Esophagus (tissue), 2 donors: ENCODE measurements around the gene NMUR1. TPM values are rescaled to one million over a fixed set of nuclear protein-coding genes. Genes with fewer than 3 reads are reported as not detected.

Experiments used
- H3K27ac ChIP-seq, 2 donors: one replicate each; pipeline ENCODE4 v1.5.1; 2013; ENCODE audit warnings: low read depth in 2 of 2, mild to moderate bottlenecking in 2 of 2, inconsistent platforms in 1 of 2, low read length in 1 of 2, moderate library complexity in 1 of 2
- H3K27me3 ChIP-seq, 2 donors: one replicate each; pipeline ENCODE4 v1.6.1; 2013; ENCODE audit warnings: low read length in 2 of 2, control low read depth in 1 of 2, mild to moderate bottlenecking in 1 of 2; ENCODE audit not compliant: insufficient read depth in 2 of 2, control insufficient read depth in 1 of 2
- H3K36me3 ChIP-seq, 2 donors: one replicate each; pipeline ENCODE4 v1.6.1; 2013; ENCODE audit warnings: low read length in 1 of 2; ENCODE audit not compliant: control insufficient read depth in 2 of 2, insufficient read depth in 2 of 2
- H3K4me1 ChIP-seq, 2 donors: one replicate each; pipeline ENCODE4 v1.6.1; 2013; ENCODE audit warnings: low read length in 1 of 2; ENCODE audit not compliant: control insufficient read depth in 2 of 2, insufficient read depth in 2 of 2
- H3K4me3 ChIP-seq, 2 donors: one replicate each; pipeline ENCODE4 v1.5.1; 2013; ENCODE audit warnings: low read length in 2 of 2, mild to moderate bottlenecking in 2 of 2, low read depth in 1 of 2, moderate library complexity in 1 of 2
- H3K9me3 ChIP-seq, 2 donors: one replicate each; pipeline ENCODE4 v1.6.1; 2013; ENCODE audit warnings: mild to moderate bottlenecking in 2 of 2, low read depth in 1 of 2, low read length in 1 of 2, moderate library complexity in 1 of 2; ENCODE audit not compliant: control insufficient read depth in 2 of 2, insufficient read depth in 1 of 2
- WGBS, 2 donors: extraction: QIAGEN DNeasy Blood & Tissue Kit; methylation state at CpG; one replicate each; pipeline ENCODE4 v1.1.7; 2013; 5-methylcytosine and 5-hydroxymethylcytosine counted together
- polyA plus RNA-seq, 2 donors: library from polyadenylated mRNA; stranded (reverse); fragments of 200-250 nt; gene quantifications; one replicate each; pipeline ENCODE4 v1.2.3, GENCODE V29; 2013
- donor health status: healthy with polysubstance abuse.
- donor health status: Bipolar disorder and iron deficiency.

The NMUR1 gene
- polyA plus RNA-seq, 2 donors = 0.33 to 0.47 TPM

DNA sequence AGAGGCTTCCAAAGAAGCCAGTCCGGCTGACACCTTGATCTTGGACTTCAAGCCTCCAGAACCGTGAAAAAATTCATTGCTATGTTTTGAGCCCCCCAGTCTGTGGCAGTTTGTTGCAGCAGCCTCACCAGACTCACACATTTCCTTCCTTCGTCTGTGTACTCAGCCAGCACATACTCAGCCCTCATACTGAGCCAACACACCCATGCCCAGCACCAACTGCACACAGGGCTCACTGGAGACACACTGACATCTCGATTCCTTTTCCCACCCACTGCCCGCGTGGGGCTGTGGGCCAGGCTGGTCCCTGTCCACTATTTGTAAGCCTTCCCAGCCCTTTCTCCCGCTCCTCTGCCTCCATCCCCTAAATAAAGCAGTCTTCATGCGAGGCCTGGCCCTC lies 24.1 kb upstream of the NMUR1 start:
- H3K36me3 ChIP-seq = no peaks in the 10 kb centered on the region
- H3K9me3 ChIP-seq = no peaks in the 10 kb centered on the region
- H3K27me3 ChIP-seq = no peaks in the 10 kb centered on the region
- peak overlapping the region; percentile 65 to 66 for H3K27ac ChIP-seq
- H3K4me1 ChIP-seq = peaks cover 0 to 2% of the 10 kb centered on the region in 2 donors
- H3K4me3 ChIP-seq = no peak overlapping the region
- WGBS, 2 donors = 60 to 63% methylated on average over 8 of the region's 8 CpGs

DNA sequence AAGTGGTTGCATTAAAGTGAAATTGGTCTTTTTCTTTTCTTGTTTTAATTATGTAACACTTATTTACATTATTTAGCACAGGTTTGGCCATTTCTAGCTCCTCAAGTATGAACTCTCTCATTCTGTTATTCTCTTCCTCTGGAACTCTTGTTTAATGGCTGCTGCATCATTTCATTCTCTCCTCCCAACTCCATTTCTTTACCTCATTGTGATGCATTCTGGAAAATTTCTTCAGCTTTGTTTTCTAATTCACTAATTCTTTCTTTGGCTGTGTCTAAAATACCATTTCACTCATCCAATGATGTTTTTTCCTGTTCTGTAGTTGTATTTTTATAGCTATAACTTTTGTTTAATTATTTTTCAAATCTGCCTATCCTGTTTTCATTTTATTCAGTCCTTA lies 22.5 kb upstream of the NMUR1 start:
- Histone ChIP-seq H3K9me3 (no peaks in the 10 kb centered on the region), H3K36me3 (no peaks in the 10 kb centered on the region), H3K27me3 (no peaks in the 10 kb centered on the region), H3K4me3 (no peak overlapping the region), H3K4me1 (peaks cover 0 to 2% of the 10 kb centered on the region in 2 donors), H3K27ac (no peak overlapping the region)

- 85 to 86% methylated on average over 13 of the region's 13 CpGs for WGBS, 2 donors
These were observed 19.4 kb upstream of the NMUR1 start for GRCh38 chr2:231549446-231550239.

DNA sequence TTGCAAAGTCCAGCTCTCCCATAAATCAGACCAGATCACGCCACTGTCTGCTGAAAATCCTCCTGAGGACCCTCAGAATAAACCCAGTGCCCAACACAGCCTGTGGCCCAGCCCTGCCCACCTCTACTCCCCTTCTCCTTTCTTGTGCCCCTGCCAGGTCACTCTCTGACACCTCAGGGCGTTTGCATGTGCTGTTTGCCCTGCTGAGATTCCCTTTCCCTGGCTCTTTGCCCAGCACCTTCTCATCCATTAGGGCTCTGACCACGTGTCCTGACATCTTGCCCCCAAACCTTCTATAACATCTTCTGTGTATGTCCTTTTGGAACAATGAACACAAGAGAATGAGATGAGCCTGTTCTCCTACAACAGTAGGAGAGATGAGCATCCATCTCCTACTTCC lies 18.5 kb upstream of the NMUR1 start:
- Histone ChIP-seq H3K27me3 (no peaks in the 10 kb centered on the region), H3K27ac (no peak overlapping the region), H3K9me3 (no peaks in the 10 kb centered on the region), H3K4me3 (no peak overlapping the region), H3K4me1 (peaks cover 0 to 5% of the 10 kb centered on the region in 2 donors), H3K36me3 (no peaks in the 10 kb centered on the region)
- WGBS, 2 donors = 62 to 65% methylated on average over 3 of the region's 3 CpGs

More at GRCh38 chr2:231549446-231550239, 19.4 kb upstream of the NMUR1 start:
- Histone ChIP-seq H3K27me3 (no peaks in the 10 kb centered on the region), H3K27ac (no peak overlapping the region), H3K9me3 (no peaks in the 10 kb centered on the region), H3K36me3 (no peaks in the 10 kb centered on the region), H3K4me1 (peaks cover 0 to 7% of the 10 kb centered on the region in 2 donors), H3K4me3 (no peak overlapping the region)

- 92 to 97% methylated on average over 12 of the region's 12 CpGs for WGBS, 2 donors
- Histone ChIP-seq H3K36me3 (no peaks in the 10 kb centered on the region), H3K4me1 (peaks cover 0 to 5% of the 10 kb centered on the region in 2 donors), H3K4me3 (no peak overlapping the region), H3K27me3 (no peaks in the 10 kb centered on the region), H3K27ac (no peak overlapping the region), H3K9me3 (no peaks in the 10 kb centered on the region)
These were observed 17.3 kb upstream of the NMUR1 start for GRCh38 chr2:231547315-231548110.

GRCh38 chr2:231546014-231546715 lies 15.9 kb upstream of the NMUR1 start:
- Histone ChIP-seq H3K27ac (no peak overlapping the region), H3K4me3 (no peak overlapping the region), H3K9me3 (no peaks in the 10 kb centered on the region), H3K27me3 (no peaks in the 10 kb centered on the region), H3K4me1 (peaks cover 0 to 5% of the 10 kb centered on the region in 2 donors), H3K36me3 (no peaks in the 10 kb centered on the region)
- 82 to 85% methylated on average over 13 of the region's 13 CpGs for WGBS, 2 donors

GRCh38 chr2:231545105-231545902 lies 15.1 kb upstream of the NMUR1 start:
- 48 to 49% methylated on average over 14 of the region's 14 CpGs for WGBS, 2 donors
- Histone ChIP-seq H3K9me3 (no peaks in the 10 kb centered on the region), H3K27ac (peak overlapping the region in 1 of 2 donors; percentile 37), H3K36me3 (no peaks in the 10 kb centered on the region), H3K27me3 (no peaks in the 10 kb centered on the region), H3K4me3 (no peak overlapping the region), H3K4me1 (peaks cover 0 to 5% of the 10 kb centered on the region in 2 donors)

- Histone ChIP-seq H3K9me3 (no peaks in the 10 kb centered on the region), H3K27ac (peak overlapping the region in 1 of 2 donors; percentile 5), H3K36me3 (no peaks in the 10 kb centered on the region), H3K4me1 (peaks cover 0 to 5% of the 10 kb centered on the region in 2 donors), H3K4me3 (no peak overlapping the region), H3K27me3 (no peaks in the 10 kb centered on the region)
- 62 to 64% methylated on average over 3 of the region's 3 CpGs for WGBS, 2 donors
These were observed 11.9 kb upstream of the NMUR1 start for GRCh38 chr2:231542136-231542535.

DNA sequence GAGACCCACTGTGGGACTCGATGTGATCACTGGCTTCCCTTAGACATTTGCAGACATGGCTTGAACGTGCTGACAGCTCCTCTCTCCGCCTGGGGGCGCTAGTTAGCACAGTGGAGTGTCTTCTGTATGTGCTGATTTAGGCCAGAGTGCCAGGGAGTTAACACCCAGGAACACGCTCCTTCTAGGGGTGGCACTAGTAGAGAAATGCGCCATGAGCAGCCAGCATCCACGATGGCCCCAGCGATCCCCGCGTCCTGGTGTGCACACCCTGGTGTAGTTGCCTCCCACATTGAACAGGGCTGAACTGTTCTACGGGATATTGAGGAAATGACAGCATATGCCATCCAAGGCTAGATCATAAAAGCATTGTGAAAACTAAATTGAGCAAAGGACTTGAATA lies 11.4 kb upstream of the NMUR1 start:
- Histone ChIP-seq H3K4me1 (peaks cover 0 to 5% of the 10 kb centered on the region in 2 donors), H3K36me3 (no peaks in the 10 kb centered on the region), H3K9me3 (no peaks in the 10 kb centered on the region), H3K4me3 (no peak overlapping the region), H3K27ac (peak overlapping the region in 1 of 2 donors; percentile 5), H3K27me3 (no peaks in the 10 kb centered on the region)
- 65 to 66% methylated on average over 11 of the region's 11 CpGs for WGBS, 2 donors
